NCI-H345 treated with DMSO at 0.1 percent for 48 hours (cell line): ENCODE results near the gene TIMM23.
"Not testable (repeated sequence)": the region's sequence is repeated elsewhere in the genome, so short reads cannot be mapped to it uniquely, and the experiment has no call there.

ENCODE experiments used
- DNase-seq: peaks from one replicate; lab custom pipeline; 2025; ENCODE audit not compliant: unreplicated experiment; lab: John Stamatoyannopoulos, UW

The TIMM23 gene

DNA sequence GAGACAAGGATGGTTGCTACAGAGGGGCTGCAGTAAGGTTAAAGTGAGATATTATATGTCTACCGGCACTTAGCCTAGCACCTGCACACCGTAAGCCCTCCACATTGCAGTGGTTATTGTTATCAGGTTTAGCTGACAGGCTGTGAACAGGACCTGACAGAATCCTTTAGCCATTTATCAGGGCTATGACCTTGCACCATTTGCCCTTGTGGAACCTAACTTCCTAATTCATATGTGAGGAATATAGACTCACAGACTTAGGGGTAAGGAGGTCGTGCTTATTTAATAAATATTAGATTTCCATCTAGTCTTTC lies 48.0 kb downstream of the TIMM23 start:
- no peak for DNase-seq

DNA sequence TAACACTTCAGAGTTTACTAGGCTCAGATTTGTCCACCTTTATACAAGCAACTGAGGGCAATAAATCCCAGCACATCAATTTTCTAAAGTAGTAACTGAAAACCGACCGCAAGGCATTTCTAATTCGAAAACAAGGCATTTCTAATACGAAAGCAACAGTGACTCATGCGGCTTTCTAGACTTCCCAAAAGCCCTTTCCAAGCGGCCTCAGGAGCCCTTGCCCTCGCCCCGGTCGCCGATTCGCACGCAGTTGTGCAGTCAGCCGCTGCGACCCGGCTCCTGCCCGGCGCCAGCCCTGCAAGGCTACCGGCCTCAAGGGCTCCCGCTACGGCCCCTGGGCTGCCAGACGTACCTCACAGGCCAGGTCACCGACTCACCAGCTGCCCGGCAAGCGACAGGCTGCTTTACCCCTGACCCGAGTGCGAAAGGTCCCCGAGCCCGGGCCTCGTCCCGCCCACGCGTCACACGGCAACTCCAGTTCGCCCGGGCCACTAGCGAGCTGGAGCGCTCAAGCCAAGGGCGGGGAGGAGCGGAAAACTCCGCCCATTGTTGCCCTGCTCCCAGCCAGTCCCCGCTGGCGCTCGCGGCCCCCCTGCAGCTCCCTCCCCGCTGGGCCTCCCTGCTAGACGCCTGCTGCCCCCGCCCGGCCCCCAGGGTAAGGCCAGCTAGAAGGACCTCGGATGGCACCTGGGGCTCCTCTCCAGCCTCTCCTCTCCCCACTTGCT lies 50.9 kb downstream of the TIMM23 start:
- peak; percentile 61 for DNase-seq

DNA sequence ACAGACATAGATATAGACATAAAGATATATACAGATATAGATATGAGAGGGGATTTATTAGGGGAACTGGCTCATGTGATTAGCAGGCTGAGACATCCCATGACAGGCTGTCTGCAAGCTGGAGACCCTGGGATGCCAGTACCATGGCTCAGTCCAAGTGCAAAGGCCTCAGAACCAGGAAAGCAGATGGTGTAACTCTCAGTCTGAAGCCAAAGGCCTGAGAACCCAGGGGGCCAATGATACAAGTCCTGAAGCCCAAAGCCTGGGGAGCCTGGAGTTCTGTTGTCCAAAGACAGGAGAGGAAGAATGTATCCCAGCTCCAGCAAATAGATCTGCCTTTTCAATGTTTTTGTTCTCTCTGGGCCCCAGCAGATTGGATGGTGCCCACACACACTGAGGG lies 52.7 kb downstream of the TIMM23 start:
- no peak for DNase-seq

- DNase-seq: no peak
Observed at GRCh38 chr10:46025406-46025805, 53.1 kb downstream of the TIMM23 start.

- DNase-seq: no peak
Observed at GRCh38 chr10:46026106-46026505, 53.8 kb downstream of the TIMM23 start.

- DNase-seq: no peak
Observed at GRCh38 chr10:46028584-46029460, 56.5 kb downstream of the TIMM23 start.

- DNase-seq: no peak
Observed at GRCh38 chr10:46029461-46030030, 57.3 kb downstream of the TIMM23 start.

DNA sequence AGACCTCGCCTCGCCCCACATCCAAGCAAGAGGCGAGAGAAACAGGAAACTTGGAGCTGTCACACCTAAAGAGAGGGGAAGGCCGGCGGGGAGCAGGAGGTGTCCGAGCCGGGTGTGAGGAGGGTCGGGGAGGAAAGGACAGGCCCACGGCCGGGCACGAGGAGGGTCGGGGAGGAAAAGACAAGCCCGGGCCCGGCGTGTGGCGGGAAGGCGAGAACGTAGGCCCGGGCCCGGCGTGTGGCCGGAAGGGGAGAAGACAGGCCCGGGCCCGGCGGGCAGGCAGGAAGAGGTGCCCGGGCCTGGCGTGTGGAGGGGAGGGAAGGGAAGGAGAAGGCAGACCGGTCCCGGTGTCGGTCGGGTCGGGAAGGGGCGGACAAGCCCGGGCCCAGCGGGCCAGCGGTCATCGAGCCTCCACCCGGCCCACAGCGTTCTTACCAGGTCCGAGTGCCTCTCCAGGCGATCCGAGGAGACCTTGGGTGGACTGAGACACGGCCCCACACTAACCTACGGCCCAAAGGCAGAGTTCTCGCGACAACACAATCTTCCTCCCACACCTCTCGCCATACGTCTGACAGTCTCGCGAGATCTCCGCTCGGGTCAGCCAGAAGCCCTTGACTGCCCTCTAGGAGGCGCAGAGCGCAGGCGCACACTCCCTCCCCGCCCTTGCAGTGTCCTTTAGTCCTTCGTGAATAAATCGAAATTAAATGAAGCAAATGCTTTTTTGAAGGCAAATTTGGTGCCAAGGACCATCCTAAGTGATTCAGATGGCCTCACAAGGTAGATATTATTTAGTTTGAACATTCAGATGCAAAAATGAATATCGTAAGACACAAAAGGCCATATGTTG lies 58.0 kb downstream of the TIMM23 start, which contains the start of gene NCOA4:
NCOA4 (minus strand) TSS at position 533 of the 847 bp plus-strand sequence. CDS start 13,943 bp downstream, outside the sequence.
- DNase-seq: peak; percentile 87

- DNase-seq: no peak
Observed at GRCh38 chr10:46031648-46032532, 59.6 kb downstream of the TIMM23 start.

DNA sequence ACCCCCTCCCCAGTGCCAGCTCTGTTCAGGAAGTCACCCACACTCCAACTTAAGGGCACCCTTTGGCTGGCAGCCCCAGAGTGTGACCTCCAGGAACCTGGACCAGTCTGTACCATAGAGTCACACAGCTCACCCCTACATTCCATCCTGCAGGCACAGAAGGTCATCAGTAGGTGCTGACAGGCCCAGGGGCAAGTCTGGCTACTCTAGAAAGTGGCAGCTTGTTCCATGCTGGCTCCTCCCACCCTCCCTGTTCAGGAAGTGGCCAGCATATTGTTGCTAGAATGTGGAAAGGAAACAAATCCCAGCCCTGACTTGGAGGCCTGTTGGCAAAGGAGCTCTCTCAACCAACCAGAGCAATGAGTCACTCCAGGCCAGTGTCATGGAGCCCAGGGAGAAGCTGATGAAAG lies 61.3 kb downstream of the TIMM23 start:
- no peak for DNase-seq

DNA sequence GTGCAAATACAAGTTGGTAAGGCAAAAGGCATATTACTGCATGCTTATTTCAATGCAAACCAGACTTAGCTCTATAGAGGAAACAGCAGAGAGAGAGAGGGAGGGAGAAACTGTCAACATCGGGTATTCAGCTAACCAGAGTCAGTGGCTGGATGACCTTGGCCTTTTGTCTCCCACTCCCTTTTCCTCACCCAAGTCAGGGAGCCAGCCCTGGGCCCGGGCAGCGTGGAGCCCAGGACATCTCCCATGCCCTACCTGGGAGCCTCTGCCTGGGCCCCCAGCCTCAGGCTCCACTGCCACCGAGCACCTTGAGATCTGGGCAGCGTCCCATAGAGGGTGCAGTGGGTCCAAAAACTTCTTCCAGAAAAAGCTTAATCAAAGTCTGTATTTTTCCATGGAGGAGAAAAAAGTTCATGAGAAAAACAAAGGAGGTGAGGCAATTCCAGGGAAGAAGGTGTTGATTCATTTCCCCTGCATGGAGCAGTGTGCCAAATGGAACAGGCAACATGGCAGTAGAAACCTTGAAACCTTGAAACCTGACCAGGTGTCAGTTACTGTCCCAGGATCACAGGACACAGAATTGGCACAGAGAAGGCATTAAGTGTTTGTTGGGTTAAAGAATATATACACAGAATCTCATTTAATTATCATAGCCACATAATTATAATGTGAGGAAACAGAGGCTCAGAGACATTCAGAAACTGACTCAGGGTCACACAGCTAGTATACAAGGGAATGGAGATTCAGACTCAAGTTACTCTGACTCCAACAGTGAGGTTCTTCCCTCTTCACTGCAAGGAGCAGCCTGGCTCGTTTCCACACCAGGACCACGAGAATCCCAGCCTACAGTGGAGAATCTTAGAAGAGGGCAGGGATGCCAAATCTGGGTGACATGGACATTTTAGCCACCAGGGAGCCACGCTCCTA lies 63.9 kb downstream of the TIMM23 start:
- no peak for DNase-seq

- DNase-seq: no peak
Observed at GRCh38 chr10:46037107-46037825, 65.0 kb downstream of the TIMM23 start.

- no peak for DNase-seq
Observed at GRCh38 chr10:46040004-46040403, 67.7 kb downstream of the TIMM23 start.

DNA sequence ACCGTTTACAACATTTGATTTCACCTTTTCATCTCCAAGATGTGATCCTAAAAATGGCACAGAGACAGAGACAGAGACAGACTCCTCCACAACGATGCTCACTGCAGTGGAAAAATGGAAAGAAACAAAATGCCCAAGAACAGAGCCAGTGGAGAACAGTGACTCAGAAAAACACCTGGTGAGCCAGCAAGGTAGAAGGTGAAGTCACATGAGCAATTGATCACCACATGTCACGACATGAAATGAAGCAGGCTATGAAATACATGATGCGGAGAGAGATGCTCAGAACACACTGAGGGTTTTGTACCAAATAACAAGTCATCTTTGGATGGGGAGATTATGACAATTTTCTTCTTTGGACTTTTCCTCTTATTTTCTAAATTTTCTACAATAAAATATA lies 70.2 kb downstream of the TIMM23 start:
- DNase-seq: no peak

- no peak for DNase-seq
Observed at GRCh38 chr10:46046261-46046660, 74.0 kb downstream of the TIMM23 start, which contains the start of gene MSMB. TSS of gene MSMB (minus strand) at chr10:46046269. CDS start at chr10:46046237, 32 bp downstream.

DNA sequence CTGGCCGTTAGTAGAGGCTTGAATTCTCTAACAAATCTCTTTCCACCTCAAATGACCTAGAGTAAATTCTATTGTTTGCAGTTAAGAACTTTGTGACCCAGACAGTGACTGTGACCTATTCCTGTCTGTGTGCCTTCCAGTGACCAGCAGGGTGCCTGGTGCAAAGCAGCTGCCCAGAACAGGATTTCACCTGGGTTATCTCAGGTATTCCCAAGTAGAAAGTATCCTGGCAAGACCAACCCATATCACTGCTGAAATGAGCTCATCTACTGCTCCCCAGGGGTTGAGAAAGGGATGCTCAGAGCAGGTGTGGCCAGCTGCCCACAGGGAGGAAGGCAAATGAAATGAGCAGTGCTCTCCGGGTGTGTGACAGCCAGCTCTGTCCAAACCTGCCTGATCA lies 75.9 kb downstream of the TIMM23 start:
- DNase-seq: peak; percentile 22

- not testable (repeated sequence) for DNase-seq
Observed at GRCh38 chr10:46049497-46049831, 77.2 kb downstream of the TIMM23 start.

- no peak for DNase-seq
Observed at GRCh38 chr10:46050941-46051623, 78.8 kb downstream of the TIMM23 start.
